Measurements from ENCODE around the gene SH3RF3.
"Not testable (repeated sequence)": the region's sequence is repeated elsewhere in the genome, so short reads cannot be mapped to it uniquely, and the experiment has no call there.

Gene SH3RF3

GRCh38 chr2:109128616-109129355 lies at the start of gene SH3RF3:
SH3RF3 (plus strand) TSS chr2:109129205.
- DNase-seq (ENCODE audit: low read depth), result peak; percentile 37

- no peak for DNase-seq (ENCODE audit: low read depth)
Observed at GRCh38 chr2:109079590-109079989, 49.4 kb upstream of the SH3RF3 start.

- no peak for DNase-seq (ENCODE audit: low read depth)
Observed at GRCh38 chr2:109080109-109080508, 48.9 kb upstream of the SH3RF3 start.

- no peak for DNase-seq (ENCODE audit: low read depth)
Observed at GRCh38 chr2:109080757-109081156, 48.2 kb upstream of the SH3RF3 start.

GRCh38 chr2:109081374-109081773 lies 47.6 kb upstream of the SH3RF3 start:
- no peak for DNase-seq (ENCODE audit: low read depth)

GRCh38 chr2:109083771-109084170 lies 45.2 kb upstream of the SH3RF3 start:
- DNase-seq (ENCODE audit: low read depth), result no peak

- no peak for DNase-seq (ENCODE audit: low read depth)
Observed at GRCh38 chr2:109084341-109084740, 44.7 kb upstream of the SH3RF3 start.

GRCh38 chr2:109085912-109086742 lies 42.9 kb upstream of the SH3RF3 start:
- DNase-seq (ENCODE audit: low read depth), result no peak

- DNase-seq (ENCODE audit: low read depth), result no peak
Observed at GRCh38 chr2:109086743-109087020, 42.3 kb upstream of the SH3RF3 start.

- no peak for DNase-seq (ENCODE audit: low read depth)
Observed at GRCh38 chr2:109087055-109087663, 41.8 kb upstream of the SH3RF3 start.

GRCh38 chr2:109089602-109090300 lies 39.3 kb upstream of the SH3RF3 start:
- DNase-seq (ENCODE audit: low read depth), result no peak

GRCh38 chr2:109091526-109091925 lies 37.5 kb upstream of the SH3RF3 start:
- no peak for DNase-seq (ENCODE audit: low read depth)

- no peak for DNase-seq (ENCODE audit: low read depth)
Observed at GRCh38 chr2:109094144-109094543, 34.9 kb upstream of the SH3RF3 start.

- DNase-seq (ENCODE audit: low read depth), result peak; percentile 18
Observed at GRCh38 chr2:109098251-109098920, 30.6 kb upstream of the SH3RF3 start.

- DNase-seq (ENCODE audit: low read depth), result no peak
Observed at GRCh38 chr2:109098921-109099273, 30.1 kb upstream of the SH3RF3 start.

GRCh38 chr2:109102588-109103233 lies 26.3 kb upstream of the SH3RF3 start:
- DNase-seq (ENCODE audit: low read depth), result no peak

- no peak for DNase-seq (ENCODE audit: low read depth)
Observed at GRCh38 chr2:109105113-109105512, 23.9 kb upstream of the SH3RF3 start.

GRCh38 chr2:109108740-109109139 lies 20.3 kb upstream of the SH3RF3 start:
- no peak for DNase-seq (ENCODE audit: low read depth)

- DNase-seq (ENCODE audit: low read depth), result no peak
Observed at GRCh38 chr2:109109342-109109741, 19.7 kb upstream of the SH3RF3 start.

- no peak for DNase-seq (ENCODE audit: low read depth)
Observed at GRCh38 chr2:109110170-109110569, 18.8 kb upstream of the SH3RF3 start.

GRCh38 chr2:109117181-109117580 lies 11.8 kb upstream of the SH3RF3 start:
- DNase-seq (ENCODE audit: low read depth), result not testable (repeated sequence)

GRCh38 chr2:109117780-109118179 lies 11.2 kb upstream of the SH3RF3 start:
- no peak for DNase-seq (ENCODE audit: low read depth)

All from amniotic epithelial cell (primary cell).